NOMO-1 (cell line): ENCODE results near the gene BGLAP.

Source experiments
- DNase-seq, 2 experiments: peaks; one replicate each; lab custom pipeline; 2025; ENCODE audit not compliant: unreplicated experiment in 2 of 2; lab: John Stamatoyannopoulos, UW

BGLAP gene

GRCh38 chr1:156286061-156286460, 44.1 kb downstream of the BGLAP start:
- DNase-seq: no peak

- no peak for DNase-seq
These were observed 47.9 kb downstream of the BGLAP start for GRCh38 chr1:156289857-156290256.

- DNase-seq: no peak
These were observed 49.5 kb downstream of the BGLAP start for GRCh38 chr1:156291226-156292061.
